Endothelial cell of umbilical vein (primary cell): ENCODE data around the gene CEP72. TPM values are rescaled to one million over a fixed set of nuclear protein-coding genes. Genes with fewer than 3 reads are reported as not detected.

Experiments used
- BruUV-seq: library from RNA; stranded (reverse); fragments of 400-500 nt; replicated peaks from 2 replicates; lab custom pipeline; 2021; lab: Mats Ljungman, UMichigan
- CTCF ChIA-PET: fragments of 300-600, 350-600 bp; sonication (Branson Sonifier 250); formaldehyde crosslinking; loops from one replicate; lab custom pipeline; 2021; ENCODE audit warnings: antibody characterized with exemption, inconsistent platforms; lab: Charles Lee
- POLR2A ChIA-PET: fragments of 300-600, 350-600 bp; sonication (Branson Sonifier 250); formaldehyde crosslinking; loops from one replicate; lab custom pipeline; 2021; ENCODE audit warnings: antibody characterized with exemption, inconsistent platforms; lab: Charles Lee
- DNase-seq: peaks from one replicate; pipeline ENCODE4 v3.0.0-alpha.2; 2011; ENCODE audit warnings: low read depth, low spot score
- FAIRE-seq: peaks from 2 replicates; lab custom pipeline; 2011; peaks lifted over from hg19 to GRCh38; lab: Jason Lieb, UNC
- H2AFZ ChIP-seq: 2 replicates; pipeline ENCODE4 v1.6.0; 2012; ENCODE audit warnings: low read depth, low read length, control low read depth, inconsistent platforms
- H3K27ac ChIP-seq: 2 replicates; pipeline ENCODE4 v1.5.1; 2011; ENCODE audit warnings: low read depth, mild to moderate bottlenecking, control low read depth, low read length, moderate library complexity; ENCODE audit not compliant: insufficient read depth
- H3K27me3 ChIP-seq, 2 experiments: 2 replicates each; pipeline versions ENCODE4 v1.6.0 to v1.6.1; 2011; ENCODE audit warnings: low read length in 2 of 2, mixed read lengths in 1 of 2; ENCODE audit not compliant: control insufficient read depth in 2 of 2, insufficient read depth in 2 of 2
- H3K36me3 ChIP-seq, 2 experiments: 2 replicates in 1 of 2; 3 replicates in 1 of 2; pipeline ENCODE4 v1.5.1; 2011; ENCODE audit warnings: low read length in 2 of 2, mild to moderate bottlenecking in 1 of 2, moderate library complexity in 1 of 2; ENCODE audit not compliant: control insufficient read depth in 2 of 2, insufficient read depth in 2 of 2; ENCODE audit errors: extremely low read depth in 1 of 2
- H3K4me1 ChIP-seq: 3 replicates; pipeline ENCODE4 v1.5.1; 2011; ENCODE audit warnings: mild to moderate bottlenecking, low read length; ENCODE audit not compliant: control insufficient read depth, insufficient read depth; ENCODE audit errors: extremely low read depth
- H3K4me2 ChIP-seq: 2 replicates; pipeline ENCODE4 v1.6.1; 2011; ENCODE audit warnings: low read length, control low read depth, mixed read lengths; ENCODE audit not compliant: insufficient read depth
- H3K4me3 ChIP-seq, 3 experiments: fragments of 200-600 bp in 1 of 3; sonication (generic), shearing (Covaris generic) in 1 of 3; replicated peaks in 1 of 3; 2 replicates each; pipeline ENCODE4 v1.5.1; 2011 to 2016; ENCODE audit warnings: control low read depth in 3 of 3, low read length in 3 of 3, mild to moderate bottlenecking in 2 of 3, inconsistent platforms in 1 of 3, low read depth in 1 of 3, moderate library complexity in 1 of 3; ENCODE audit not compliant: insufficient read depth in 1 of 3
- H3K79me2 ChIP-seq: 2 replicates; pipeline ENCODE4 v1.6.0; 2012; ENCODE audit warnings: low read length, inconsistent platforms; ENCODE audit not compliant: control insufficient read depth, insufficient read depth
- H3K9ac ChIP-seq: replicated peaks from 2 replicates; pipeline ENCODE3; 2011; ENCODE audit warnings: low read length, control low read depth; ENCODE audit not compliant: insufficient read depth; ENCODE audit errors: extremely low read depth
- H3K9me1 ChIP-seq: replicated peaks from 3 replicates; pipeline ENCODE4 v1.6.0; 2011; ENCODE audit warnings: mild to moderate bottlenecking, low read length; ENCODE audit not compliant: control insufficient read depth, insufficient read depth; ENCODE audit errors: extremely low read depth
- H3K9me3 ChIP-seq: replicated peaks from 2 replicates; pipeline ENCODE4 v1.5.1; 2012; ENCODE audit warnings: low read length, inconsistent platforms; ENCODE audit not compliant: control insufficient read depth, insufficient read depth
- H4K20me1 ChIP-seq: replicated peaks from 2 replicates; pipeline ENCODE3; 2011; ENCODE audit warnings: mild to moderate bottlenecking, low read length; ENCODE audit not compliant: control insufficient read depth, insufficient read depth; ENCODE audit errors: extremely low read depth
- CTCF ChIP-seq, 2 donors: IDR thresholded peaks; 1 replicate in 1 of 2; 2 replicates in 1 of 2; pipeline ENCODE4 v1.5.1; 2011; ENCODE audit warnings: low read length in 2 of 2, mild to moderate bottlenecking in 2 of 2, moderate library complexity in 2 of 2, control low read depth in 1 of 2, inconsistent platforms in 1 of 2, low read depth in 1 of 2; ENCODE audit not compliant: insufficient read depth in 1 of 2; ENCODE audit errors: extremely low read depth in 1 of 2
- EZH2 ChIP-seq: IDR thresholded peaks from 2 replicates; pipeline ENCODE4 v1.6.1; 2012; ENCODE audit warnings: borderline replicate concordance, low read depth, mild to moderate bottlenecking, moderate library complexity, low read length, inconsistent platforms; ENCODE audit not compliant: severe bottlenecking
- FOS ChIP-seq: IDR thresholded peaks from 2 replicates; pipeline ENCODE4 v1.6.1; 2011; ENCODE audit warnings: mild to moderate bottlenecking, low read length, moderate library complexity, borderline replicate concordance; ENCODE audit not compliant: insufficient read depth
- GATA2 ChIP-seq: IDR thresholded peaks from 2 replicates; pipeline ENCODE4 v1.7.0; 2011; ENCODE audit warnings: low read depth, mild to moderate bottlenecking, moderate library complexity, mixed read lengths, low read length; ENCODE audit not compliant: insufficient read length, insufficient read depth
- JUN ChIP-seq: IDR thresholded peaks from 2 replicates; pipeline ENCODE4 v1.6.1; 2011; ENCODE audit warnings: borderline replicate concordance, low read depth; ENCODE audit not compliant: insufficient read length, insufficient read depth
- MAX ChIP-seq: IDR thresholded peaks from 2 replicates; pipeline ENCODE4 v1.6.1; 2011; ENCODE audit not compliant: insufficient read depth, insufficient read length
- MYC ChIP-seq: IDR thresholded peaks from one replicate; pipeline ENCODE4 v1.6.1; 2011; ENCODE audit warnings: mild to moderate bottlenecking, low read depth, low read length
- POLR2A ChIP-seq: IDR thresholded peaks from 2 replicates; pipeline ENCODE4 v1.6.1; 2012; ENCODE audit warnings: low read depth, mild to moderate bottlenecking, control low read depth, low read length
- POLR2AphosphoS5 ChIP-seq: IDR thresholded peaks from 2 replicates; pipeline ENCODE4 v1.6.1; 2012; ENCODE audit warnings: low read depth, mild to moderate bottlenecking, control low read depth, low read length, moderate library complexity; ENCODE audit not compliant: insufficient read depth
- dilution Hi-C: fragments of 300-500 bp; cut with MboI; formaldehyde crosslinking; loops from one replicate; pipeline ENCODE4 v1.15.0; 2019; ENCODE audit warnings: low sequenced_read_pairs; ENCODE audit not compliant: extremely low pct_ligation_motif_present
- intact Hi-C: fragments of 100-400 bp; cut with micrococcal nuclease; formaldehyde crosslinking; loops from one replicate; pipeline ENCODE4 v1.10.0; 2022
- polyA plus RNA-seq, 4 experiments: library from polyadenylated mRNA; depleted of rRNA in 3 of 4; stranded (reverse) in 3 of 4; unstranded in 1 of 4; fragments of >200 nt; gene quantifications; 2 replicates each; pipeline versions ENCODE4 v1.2.1 to v1.2.3, GENCODE V29; 2011 to 2012; ENCODE audit warnings: missing spikeins in 1 of 4
- total RNA-seq: library from RNA; stranded (reverse); gene quantifications from 2 replicates; pipeline ENCODE4 v1.2.3, GENCODE V29; 2021

Gene CEP72
- total and polyA plus RNA-seq, 2 donors (not counting 3 experiments of a cell fraction or from before 2014, with no cell fraction given) = 2.9 to 9.5 TPM

GRCh38 chr5:608429-609370, 3.4 kb upstream of the CEP72 start:
- no peaks in the 10 kb centered on the region for H3K36me3 ChIP-seq
- H2AFZ ChIP-seq = no peak overlapping the region
- H3K9me1 ChIP-seq = no peaks in the 10 kb centered on the region
- peaks cover 2% of the 10 kb centered on the region for H3K4me1 ChIP-seq
- no peak for TF ChIP-seq EZH2
- no peak for TF ChIP-seq FOS
- no peak for TF ChIP-seq POLR2A
- TF ChIP-seq MYC = no peak
- TF ChIP-seq CTCF (IDR thresholded peaks at IDR 0.05; ENCODE audit: extremely low read depth in 1 of 2, insufficient read depth in 1 of 2, low read depth in 1 of 2, low read length in 2 of 2) = no peak
- no peak for TF ChIP-seq GATA2
- TF ChIP-seq JUN = no peak
- TF ChIP-seq POLR2AphosphoS5 = no peak
- no peak for TF ChIP-seq MAX
- H3K79me2 ChIP-seq = peaks cover 10% of the 10 kb centered on the region
- ChIA-PET CTCF (no interaction called here), POLR2A (no interaction called here)
- H4K20me1 ChIP-seq = no peaks in the 10 kb centered on the region
- H3K4me2 ChIP-seq = no peak overlapping the region
- intact Hi-C loops = no loop called here
- no TSS peak for BruUV-seq
- H3K4me3 ChIP-seq = no peak overlapping the region
- H3K9ac ChIP-seq = no peak overlapping the region
- H3K27me3 ChIP-seq = no peaks in the 10 kb centered on the region
- dilution Hi-C loops = no loop called here
- FAIRE-seq = no peak
- DNase-seq = no peak
- no peaks in the 10 kb centered on the region for H3K9me3 ChIP-seq
- H3K27ac ChIP-seq = no peak overlapping the region
